HepG2 (cell line): ENCODE results near the gene SLC22A23. TPM values are rescaled to one million over a fixed set of nuclear protein-coding genes. Genes with fewer than 3 reads are reported as not detected.

Experiments used
- ARNT2 ChIP-seq: sonication (generic); formaldehyde crosslinking; IDR thresholded peaks from 2 replicates; pipeline ENCODE4 v1.8.0; 2022; ENCODE audit warnings: mild to moderate bottlenecking, low read depth, missing genetic modification reagents, moderate library complexity
- ETV6 ChIP-seq: sonication (generic); formaldehyde crosslinking; conservative IDR thresholded peaks from 2 replicates; pipeline ENCODE4 v1.4.0; 2020; ENCODE audit warnings: missing genetic modification reagents
- GTF3A ChIP-seq: sonication (generic); formaldehyde crosslinking; conservative IDR thresholded peaks from 2 replicates; pipeline ENCODE4 v1.4.0; 2020; ENCODE audit warnings: mild to moderate bottlenecking, missing genetic modification reagents
- HMGA1 ChIP-seq: sonication (generic); formaldehyde crosslinking; conservative IDR thresholded peaks from 2 replicates; pipeline ENCODE4 v1.4.0; 2020; ENCODE audit warnings: missing genetic modification reagents
- MLLT10 ChIP-seq: sonication (generic); formaldehyde crosslinking; IDR thresholded peaks from 2 replicates; pipeline ENCODE4 v1.4.0; 2020; ENCODE audit warnings: missing genetic modification reagents
- MTF2 ChIP-seq: sonication (generic); formaldehyde crosslinking; IDR thresholded peaks from 2 replicates; pipeline ENCODE4 v1.5.0; 2020; ENCODE audit warnings: missing genetic modification reagents, borderline replicate concordance
- POLR2A ChIP-seq, 2 experiments: IDR thresholded peaks; 2 replicates each; pipeline ENCODE4 v1.6.1; 2011; ENCODE audit warnings: low read depth in 2 of 2, low read length in 2 of 2, mild to moderate bottlenecking in 1 of 2, moderate library complexity in 1 of 2; ENCODE audit not compliant: insufficient read depth in 1 of 2
- POLR2AphosphoS2 ChIP-seq: IDR thresholded peaks from 2 replicates; pipeline ENCODE4 v1.6.1; 2011; ENCODE audit warnings: low read depth, low read length, improper control_type of control experiment
- POLR2AphosphoS5 ChIP-seq: IDR thresholded peaks from 2 replicates; pipeline ENCODE4 v1.6.1; 2012; ENCODE audit warnings: low read depth, low read length
- RFX5 ChIP-seq: IDR thresholded peaks from 2 replicates; pipeline ENCODE4 v1.6.1; 2011; ENCODE audit warnings: low read depth, low read length, improper control_type of control experiment
- SMC3 ChIP-seq: IDR thresholded peaks from 2 replicates; pipeline ENCODE4 v1.6.1; 2011; ENCODE audit warnings: low read length, improper control_type of control experiment
- TOPORS ChIP-seq: sonication (generic); formaldehyde crosslinking; IDR thresholded peaks from 2 replicates; pipeline ENCODE4 v1.8.0; 2023; ENCODE audit warnings: mild to moderate bottlenecking, missing genetic modification reagents
- ZFYVE20 ChIP-seq: sonication (generic); formaldehyde crosslinking; IDR thresholded peaks from 2 replicates; pipeline ENCODE4 v1.8.0; 2023; ENCODE audit warnings: low read depth, mild to moderate bottlenecking, moderate library complexity, missing genetic modification reagents, borderline replicate concordance
- ZNF282 ChIP-seq: fragments of 450-650 bp; IDR thresholded peaks from 2 replicates; pipeline ENCODE4 v1.6.1; 2018; ENCODE audit not compliant: partially characterized antibody
- ZNF292 ChIP-seq: sonication (generic); formaldehyde crosslinking; IDR thresholded peaks from 2 replicates; pipeline ENCODE4 v1.8.1; 2022; ENCODE audit warnings: mild to moderate bottlenecking, low read depth, missing genetic modification reagents, borderline replicate concordance
- ZNF780A ChIP-seq: sonication (generic); formaldehyde crosslinking; IDR thresholded peaks from 2 replicates; pipeline ENCODE4 v1.8.0; 2022; ENCODE audit warnings: mild to moderate bottlenecking, missing genetic modification reagents, moderate library complexity
- ZNF782 ChIP-seq: sonication (generic); formaldehyde crosslinking; IDR thresholded peaks from 2 replicates; pipeline ENCODE4 v1.4.0; 2020; ENCODE audit warnings: missing genetic modification reagents, mild to moderate bottlenecking, borderline replicate concordance
- polyA plus RNA-seq, 8 experiments: library from polyadenylated mRNA; depleted of rRNA in 3 of 8; stranded (reverse) in 7 of 8; unstranded in 1 of 8; fragments of >200 nt; fragmentation: Illumina TruSeq in 4 of 8; extraction: Trizol in 4 of 8; gene quantifications; 2 replicates each; pipeline versions ENCODE4 v1.2.1 to v1.2.3, GENCODE V29; 2011 to 2016; ENCODE audit warnings: low read depth in 4 of 8, missing spikeins in 1 of 8, mixed read lengths in 1 of 8; ENCODE audit not compliant: insufficient read depth in 1 of 8
- total RNA-seq, 5 experiments: library from RNA; depleted of rRNA; stranded (reverse); fragments of >200 nt; fragmentation: Illumina TruSeq; extraction: Trizol; gene quantifications; 2 replicates each; pipeline ENCODE4 v1.2.3, GENCODE V29; 2016; ENCODE audit warnings: low read depth in 1 of 5
- TF ChIP-seq, protein P1 (sequence below): sonication (generic); formaldehyde crosslinking; IDR thresholded peaks from 2 replicates; pipeline ENCODE4 v1.8.0; 2022; ENCODE audit warnings: mild to moderate bottlenecking, missing genetic modification reagents
- TF ChIP-seq, protein P2 (sequence below): sonication (generic); formaldehyde crosslinking; IDR thresholded peaks from 2 replicates; pipeline ENCODE4 v1.4.0; 2020; ENCODE audit warnings: missing genetic modification reagents, mild to moderate bottlenecking, borderline replicate concordance
- TF ChIP-seq, protein P3 (sequence below): sonication (generic); formaldehyde crosslinking; conservative IDR thresholded peaks from 2 replicates; pipeline ENCODE4 v1.4.0; 2020; ENCODE audit warnings: mild to moderate bottlenecking, missing genetic modification reagents, moderate library complexity

The SLC22A23 gene
- total and polyA plus RNA-seq, 2 of the 13 experiments (the other 11 are each of a cell fraction or from before 2014, with no cell fraction given) = 11.8 to 17.5 TPM

DNA sequence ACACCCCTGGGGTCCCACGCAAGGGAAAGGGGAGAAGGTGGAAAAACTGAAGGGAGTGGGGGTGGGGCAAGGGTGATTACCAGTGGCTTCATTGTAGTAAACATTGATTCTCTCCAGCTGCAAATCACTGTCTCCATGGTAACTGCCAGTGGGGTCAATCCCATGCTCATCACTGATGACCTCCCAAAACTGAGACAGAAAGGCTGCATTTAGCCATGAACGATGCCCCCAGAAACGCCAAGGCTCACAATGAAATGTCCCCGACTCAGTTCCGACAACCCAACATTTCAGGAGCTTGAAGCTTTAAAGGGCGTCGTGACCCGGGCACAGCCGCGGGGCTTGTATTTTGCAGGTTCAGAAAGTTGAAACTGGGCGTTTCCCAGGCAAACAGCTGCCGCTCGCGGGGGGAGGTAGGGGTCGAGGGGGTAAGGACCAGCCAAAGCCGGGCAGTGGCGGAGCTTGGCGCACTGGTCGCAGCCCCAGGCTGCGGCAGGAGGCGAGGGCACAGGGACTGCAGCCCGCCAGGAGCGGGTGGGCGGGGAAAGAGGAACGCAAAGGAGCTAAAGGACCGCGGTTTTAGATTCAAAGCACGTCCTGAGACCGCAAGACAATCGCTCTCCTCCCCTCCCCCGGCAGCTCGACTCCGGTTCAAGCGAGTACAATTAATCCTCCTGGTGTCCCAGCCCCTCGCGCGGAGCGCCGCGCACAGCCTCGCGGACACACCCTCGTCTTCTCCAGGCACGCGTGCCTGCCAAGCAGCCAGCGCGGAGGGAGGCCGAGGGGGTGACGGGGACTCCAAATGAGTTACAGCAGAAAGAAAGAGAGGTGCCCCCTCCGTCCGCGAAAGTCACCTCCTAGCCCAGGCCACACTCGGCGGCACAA is 230.1 kb downstream of the SLC22A23 start (continued):
- TF ChIP-seq, protein P1, sequence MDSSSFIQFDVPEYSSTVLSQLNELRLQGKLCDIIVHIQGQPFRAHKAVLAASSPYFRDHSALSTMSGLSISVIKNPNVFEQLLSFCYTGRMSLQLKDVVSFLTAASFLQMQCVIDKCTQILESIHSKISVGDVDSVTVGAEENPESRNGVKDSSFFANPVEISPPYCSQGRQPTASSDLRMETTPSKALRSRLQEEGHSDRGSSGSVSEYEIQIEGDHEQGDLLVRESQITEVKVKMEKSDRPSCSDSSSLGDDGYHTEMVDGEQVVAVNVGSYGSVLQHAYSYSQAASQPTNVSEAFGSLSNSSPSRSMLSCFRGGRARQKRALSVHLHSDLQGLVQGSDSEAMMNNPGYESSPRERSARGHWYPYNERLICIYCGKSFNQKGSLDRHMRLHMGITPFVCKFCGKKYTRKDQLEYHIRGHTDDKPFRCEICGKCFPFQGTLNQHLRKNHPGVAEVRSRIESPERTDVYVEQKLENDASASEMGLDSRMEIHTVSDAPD (CRISPR knock-in tag) = no peak
- TF ChIP-seq RFX5 (no peak), ETV6 (CRISPR knock-in tag) (no peak), MTF2 (CRISPR knock-in tag) (no peak), ARNT2 (CRISPR knock-in tag) (peak; percentile 82; the same call in 1 of the 2 replicates), GTF3A (CRISPR knock-in tag) (no peak), ZNF782 (CRISPR knock-in tag) (0 out of 2 replicates have a peak, but pooled peaks have one; percentile 40), TOPORS (CRISPR knock-in tag) (no peak), POLR2A (IDR thresholded peaks at IDR 0.05; ENCODE audit: insufficient read depth in 1 of 2, low read depth in 2 of 2, low read length in 2 of 2) (no peak), SMC3 (no peak), ZNF292 (no peak), ZNF282 (no peak), MLLT10 (CRISPR knock-in tag) (no peak), ZNF780A (CRISPR knock-in tag) (no peak; the same call in 1 of the 2 replicates), HMGA1 (CRISPR knock-in tag) (no peak), POLR2AphosphoS2 (no peak), ZFYVE20 (no peak), POLR2AphosphoS5 (no peak)
- TF ChIP-seq, protein P2, sequence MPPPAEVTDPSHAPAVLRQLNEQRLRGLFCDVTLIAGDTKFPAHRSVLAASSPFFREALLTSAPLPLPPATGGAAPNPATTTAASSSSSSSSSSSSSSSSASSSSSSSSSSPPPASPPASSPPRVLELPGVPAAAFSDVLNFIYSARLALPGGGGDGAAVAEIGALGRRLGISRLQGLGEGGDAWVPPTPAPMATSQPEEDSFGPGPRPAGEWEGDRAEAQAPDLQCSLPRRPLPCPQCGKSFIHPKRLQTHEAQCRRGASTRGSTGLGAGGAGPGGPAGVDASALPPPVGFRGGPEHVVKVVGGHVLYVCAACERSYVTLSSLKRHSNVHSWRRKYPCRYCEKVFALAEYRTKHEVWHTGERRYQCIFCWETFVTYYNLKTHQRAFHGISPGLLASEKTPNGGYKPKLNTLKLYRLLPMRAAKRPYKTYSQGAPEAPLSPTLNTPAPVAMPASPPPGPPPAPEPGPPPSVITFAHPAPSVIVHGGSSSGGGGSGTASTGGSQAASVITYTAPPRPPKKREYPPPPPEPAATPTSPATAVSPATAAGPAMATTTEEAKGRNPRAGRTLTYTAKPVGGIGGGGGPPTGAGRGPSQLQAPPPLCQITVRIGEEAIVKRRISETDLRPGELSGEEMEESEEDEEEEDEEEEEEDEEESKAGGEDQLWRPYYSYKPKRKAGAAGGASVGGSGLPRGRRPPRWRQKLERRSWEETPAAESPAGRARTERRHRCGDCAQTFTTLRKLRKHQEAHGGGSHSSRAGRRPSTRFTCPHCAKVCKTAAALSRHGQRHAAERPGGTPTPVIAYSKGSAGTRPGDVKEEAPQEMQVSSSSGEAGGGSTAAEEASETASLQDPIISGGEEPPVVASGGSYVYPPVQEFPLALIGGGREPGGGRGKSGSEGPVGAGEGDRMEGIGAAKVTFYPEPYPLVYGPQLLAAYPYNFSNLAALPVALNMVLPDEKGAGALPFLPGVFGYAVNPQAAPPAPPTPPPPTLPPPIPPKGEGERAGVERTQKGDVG = no peak
- TF ChIP-seq, protein P3, sequence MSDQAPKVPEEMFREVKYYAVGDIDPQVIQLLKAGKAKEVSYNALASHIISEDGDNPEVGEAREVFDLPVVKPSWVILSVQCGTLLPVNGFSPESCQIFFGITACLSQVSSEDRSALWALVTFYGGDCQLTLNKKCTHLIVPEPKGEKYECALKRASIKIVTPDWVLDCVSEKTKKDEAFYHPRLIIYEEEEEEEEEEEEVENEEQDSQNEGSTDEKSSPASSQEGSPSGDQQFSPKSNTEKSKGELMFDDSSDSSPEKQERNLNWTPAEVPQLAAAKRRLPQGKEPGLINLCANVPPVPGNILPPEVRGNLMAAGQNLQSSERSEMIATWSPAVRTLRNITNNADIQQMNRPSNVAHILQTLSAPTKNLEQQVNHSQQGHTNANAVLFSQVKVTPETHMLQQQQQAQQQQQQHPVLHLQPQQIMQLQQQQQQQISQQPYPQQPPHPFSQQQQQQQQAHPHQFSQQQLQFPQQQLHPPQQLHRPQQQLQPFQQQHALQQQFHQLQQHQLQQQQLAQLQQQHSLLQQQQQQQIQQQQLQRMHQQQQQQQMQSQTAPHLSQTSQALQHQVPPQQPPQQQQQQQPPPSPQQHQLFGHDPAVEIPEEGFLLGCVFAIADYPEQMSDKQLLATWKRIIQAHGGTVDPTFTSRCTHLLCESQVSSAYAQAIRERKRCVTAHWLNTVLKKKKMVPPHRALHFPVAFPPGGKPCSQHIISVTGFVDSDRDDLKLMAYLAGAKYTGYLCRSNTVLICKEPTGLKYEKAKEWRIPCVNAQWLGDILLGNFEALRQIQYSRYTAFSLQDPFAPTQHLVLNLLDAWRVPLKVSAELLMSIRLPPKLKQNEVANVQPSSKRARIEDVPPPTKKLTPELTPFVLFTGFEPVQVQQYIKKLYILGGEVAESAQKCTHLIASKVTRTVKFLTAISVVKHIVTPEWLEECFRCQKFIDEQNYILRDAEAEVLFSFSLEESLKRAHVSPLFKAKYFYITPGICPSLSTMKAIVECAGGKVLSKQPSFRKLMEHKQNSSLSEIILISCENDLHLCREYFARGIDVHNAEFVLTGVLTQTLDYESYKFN (CRISPR knock-in tag) = no peak
